ENCODE results near the gene KCNMA1. TPM values are rescaled to one million over a fixed set of nuclear protein-coding genes. Genes with fewer than 3 reads are reported as not detected.

KCNMA1 gene
- total RNA-seq, 1 donor from 2014 or later = 95.5 TPM

DNA sequence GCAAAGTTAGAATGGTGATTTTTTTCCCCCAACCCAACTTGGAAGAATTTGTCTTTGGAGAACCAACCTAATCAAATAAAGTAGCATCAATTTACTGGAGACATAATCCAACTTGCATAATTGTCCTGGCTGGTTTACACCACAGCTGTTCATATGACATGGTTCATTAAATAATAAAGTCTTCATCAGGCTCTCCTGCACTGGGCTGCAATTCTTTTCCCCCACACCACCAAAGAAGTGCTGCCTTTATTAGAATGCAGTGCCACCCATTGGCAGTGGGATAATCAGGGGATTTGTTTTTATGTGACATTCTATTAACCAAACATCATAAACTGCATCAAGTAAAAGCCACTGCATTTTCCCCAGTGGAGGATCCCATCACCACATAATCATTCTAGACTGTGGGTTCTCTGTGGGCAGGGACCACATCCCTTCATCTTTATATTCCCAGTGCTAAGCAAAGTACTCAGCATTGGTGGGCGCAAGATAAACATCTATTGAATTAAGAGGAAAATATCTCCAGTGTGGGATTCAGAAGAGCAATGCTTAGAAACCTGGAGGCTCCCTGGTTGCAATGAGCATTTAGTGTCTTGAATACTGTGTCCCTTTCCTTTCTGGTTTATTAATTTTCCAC, 322.0 kb downstream of the KCNMA1 start:
- no peak overlapping the region for H3K4me3 Mint-ChIP-seq (ENCODE audit: unreplicated experiment)
- H3K27me3 Mint-ChIP-seq (ENCODE audit: unreplicated experiment) = no peaks in the 10 kb centered on the region
- peaks cover 21% of the 10 kb centered on the region for H3K4me1 Mint-ChIP-seq (ENCODE audit: unreplicated experiment)
- no peaks in the 10 kb centered on the region for H3K9me3 Mint-ChIP-seq (ENCODE audit: unreplicated experiment)
- DNase-seq (ENCODE audit: extremely low spot score, unreplicated experiment) = no peak
- H3K36me3 Mint-ChIP-seq (ENCODE audit: unreplicated experiment) = peaks cover 4% of the 10 kb centered on the region
- TF ChIP-seq, protein P1, sequence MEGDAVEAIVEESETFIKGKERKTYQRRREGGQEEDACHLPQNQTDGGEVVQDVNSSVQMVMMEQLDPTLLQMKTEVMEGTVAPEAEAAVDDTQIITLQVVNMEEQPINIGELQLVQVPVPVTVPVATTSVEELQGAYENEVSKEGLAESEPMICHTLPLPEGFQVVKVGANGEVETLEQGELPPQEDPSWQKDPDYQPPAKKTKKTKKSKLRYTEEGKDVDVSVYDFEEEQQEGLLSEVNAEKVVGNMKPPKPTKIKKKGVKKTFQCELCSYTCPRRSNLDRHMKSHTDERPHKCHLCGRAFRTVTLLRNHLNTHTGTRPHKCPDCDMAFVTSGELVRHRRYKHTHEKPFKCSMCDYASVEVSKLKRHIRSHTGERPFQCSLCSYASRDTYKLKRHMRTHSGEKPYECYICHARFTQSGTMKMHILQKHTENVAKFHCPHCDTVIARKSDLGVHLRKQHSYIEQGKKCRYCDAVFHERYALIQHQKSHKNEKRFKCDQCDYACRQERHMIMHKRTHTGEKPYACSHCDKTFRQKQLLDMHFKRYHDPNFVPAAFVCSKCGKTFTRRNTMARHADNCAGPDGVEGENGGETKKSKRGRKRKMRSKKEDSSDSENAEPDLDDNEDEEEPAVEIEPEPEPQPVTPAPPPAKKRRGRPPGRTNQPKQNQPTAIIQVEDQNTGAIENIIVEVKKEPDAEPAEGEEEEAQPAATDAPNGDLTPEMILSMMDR (IDR thresholded peaks at IDR 0.05) = no peak
- H3K27ac Mint-ChIP-seq (ENCODE audit: unreplicated experiment) = no peak overlapping the region

DNA sequence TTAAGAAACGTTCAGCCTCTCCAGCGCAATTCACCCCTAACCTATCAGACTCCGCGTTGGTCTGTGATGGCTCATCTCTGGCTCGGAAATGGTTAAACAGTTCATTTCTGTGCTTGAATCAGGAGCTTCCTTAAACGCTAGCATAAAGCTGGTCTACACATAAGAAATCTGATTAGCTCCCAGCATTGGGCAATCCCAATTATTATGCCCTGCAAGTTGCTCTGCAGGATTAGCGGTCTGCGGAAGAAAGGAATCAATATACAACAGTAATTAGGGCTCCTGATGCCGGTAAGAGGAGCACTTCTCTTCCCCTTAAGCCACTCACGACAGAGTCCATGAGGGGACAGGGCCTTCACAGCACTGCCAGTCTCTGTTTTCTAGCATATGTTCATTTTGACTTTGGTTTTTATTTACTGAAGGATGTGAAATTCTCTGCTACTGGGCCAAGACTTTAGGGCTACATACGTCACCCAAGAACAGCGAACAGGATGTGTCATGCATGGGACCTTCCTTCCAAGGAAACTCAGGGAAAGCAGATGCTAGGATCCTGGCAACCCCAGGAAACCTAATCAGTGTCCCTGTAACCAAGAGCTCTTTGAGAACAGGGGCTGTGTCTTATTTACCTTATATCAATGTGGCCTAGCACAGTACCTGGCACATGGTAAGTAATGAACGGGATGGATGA, 324.4 kb downstream of the KCNMA1 start:
- peaks cover 4% of the 10 kb centered on the region for H3K36me3 Mint-ChIP-seq (ENCODE audit: unreplicated experiment)

DNA sequence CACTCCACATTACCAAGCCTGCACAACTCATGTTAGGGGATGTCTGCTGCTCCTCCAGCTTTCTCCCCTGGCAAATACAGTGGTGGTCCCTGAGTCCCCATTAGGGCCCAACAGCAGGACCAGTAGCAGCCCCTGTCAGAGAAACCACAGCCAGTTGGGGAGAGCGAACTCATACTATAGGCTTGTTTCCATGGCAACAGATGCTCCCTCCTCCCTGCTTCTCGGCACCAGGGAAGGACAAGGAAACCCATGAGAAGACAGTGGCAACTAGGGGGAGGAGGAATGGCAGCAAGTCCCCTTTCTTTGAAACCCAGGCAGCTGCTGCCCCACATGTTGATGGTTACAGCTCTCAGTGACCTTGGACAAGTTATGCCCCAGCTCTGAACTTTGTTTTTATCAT, 326.4 kb downstream of the KCNMA1 start:
- Mint-ChIP-seq H3K27ac (ENCODE audit: unreplicated experiment) (no peak overlapping the region), H3K36me3 (ENCODE audit: unreplicated experiment) (no peaks in the 10 kb centered on the region), H3K4me3 (ENCODE audit: unreplicated experiment) (no peak overlapping the region), H3K9me3 (ENCODE audit: unreplicated experiment) (no peaks in the 10 kb centered on the region), H3K4me1 (ENCODE audit: unreplicated experiment) (peaks cover 6% of the 10 kb centered on the region), H3K27me3 (ENCODE audit: unreplicated experiment) (no peaks in the 10 kb centered on the region)
- TF ChIP-seq, protein P1 (IDR thresholded peaks at IDR 0.05) = no peak
- DNase-seq (ENCODE audit: extremely low spot score, unreplicated experiment) = no peak

More for the DNA sequence above, 324.4 kb downstream of the KCNMA1 start:
- no peak overlapping the region for H3K4me3 Mint-ChIP-seq (ENCODE audit: unreplicated experiment)
- no peak overlapping the region for H3K27ac Mint-ChIP-seq (ENCODE audit: unreplicated experiment)
- no peaks in the 10 kb centered on the region for H3K27me3 Mint-ChIP-seq (ENCODE audit: unreplicated experiment)
- DNase-seq (ENCODE audit: extremely low spot score, unreplicated experiment) = no peak
- peaks cover 2% of the 10 kb centered on the region for H3K4me1 Mint-ChIP-seq (ENCODE audit: unreplicated experiment)
- no peaks in the 10 kb centered on the region for H3K9me3 Mint-ChIP-seq (ENCODE audit: unreplicated experiment)
- TF ChIP-seq, protein P1 (IDR thresholded peaks at IDR 0.05) = no peak

DNA sequence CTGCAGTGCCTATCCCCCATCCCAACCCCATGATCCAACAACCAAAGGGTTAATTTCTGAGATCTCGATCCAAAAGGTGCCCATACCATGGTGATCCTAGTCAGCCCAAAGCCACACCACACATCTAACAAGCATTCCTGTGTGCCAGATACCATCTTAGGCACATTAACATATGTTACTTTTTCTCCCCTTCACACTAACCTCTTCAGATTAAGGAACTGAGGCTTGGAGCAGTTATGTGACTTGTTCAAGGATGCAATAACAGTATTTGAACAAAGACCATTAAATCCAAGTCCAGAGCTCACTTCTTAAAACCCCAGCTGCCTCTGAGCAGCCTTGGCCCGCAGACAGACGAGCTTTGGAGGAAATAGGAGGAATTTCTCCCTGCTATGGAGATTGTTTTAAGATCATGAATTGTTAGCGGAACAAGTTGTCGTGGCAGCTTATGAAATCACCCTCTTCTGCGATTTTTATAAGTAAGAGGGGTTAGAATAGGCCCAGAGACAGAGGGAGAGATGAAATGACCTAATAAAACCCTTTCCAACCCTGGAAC, 327.2 kb downstream of the KCNMA1 start:
- TF ChIP-seq, protein P1 (IDR thresholded peaks at IDR 0.05) = no peak
- Mint-ChIP-seq H3K27me3 (ENCODE audit: unreplicated experiment) (no peaks in the 10 kb centered on the region), H3K9me3 (ENCODE audit: unreplicated experiment) (no peaks in the 10 kb centered on the region), H3K4me1 (ENCODE audit: unreplicated experiment) (peaks cover 10% of the 10 kb centered on the region), H3K4me3 (ENCODE audit: unreplicated experiment) (no peak overlapping the region), H3K36me3 (ENCODE audit: unreplicated experiment) (no peaks in the 10 kb centered on the region), H3K27ac (ENCODE audit: unreplicated experiment) (no peak overlapping the region)
- no peak for DNase-seq (ENCODE audit: extremely low spot score, unreplicated experiment)

DNA sequence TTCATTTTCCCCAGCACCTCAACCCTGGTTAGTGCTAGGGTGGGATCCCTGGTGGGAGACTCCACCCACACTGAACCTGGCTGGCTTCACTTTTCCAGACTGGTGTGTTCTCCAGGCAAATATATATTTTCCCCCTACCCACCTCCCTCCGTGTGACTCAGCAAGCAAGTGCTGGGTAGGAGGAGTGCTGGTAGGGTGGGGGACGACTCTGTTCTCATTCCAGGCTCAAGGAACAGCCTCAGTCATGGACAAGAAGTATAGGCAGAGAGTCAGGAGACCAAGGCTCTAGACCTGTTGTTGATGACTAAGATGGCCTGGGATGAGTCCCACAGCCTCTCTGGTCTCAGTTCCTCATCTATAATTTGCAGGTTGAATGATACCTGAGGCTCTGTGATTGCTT, 328.1 kb downstream of the KCNMA1 start:
- no peaks in the 10 kb centered on the region for H3K9me3 Mint-ChIP-seq (ENCODE audit: unreplicated experiment)
- peaks cover 12% of the 10 kb centered on the region for H3K4me1 Mint-ChIP-seq (ENCODE audit: unreplicated experiment)
- no peak overlapping the region for H3K27ac Mint-ChIP-seq (ENCODE audit: unreplicated experiment)
- DNase-seq (ENCODE audit: extremely low spot score, unreplicated experiment) = no peak
- H3K27me3 Mint-ChIP-seq (ENCODE audit: unreplicated experiment) = no peaks in the 10 kb centered on the region
- TF ChIP-seq, protein P1 (IDR thresholded peaks at IDR 0.05) = no peak
- no peaks in the 10 kb centered on the region for H3K36me3 Mint-ChIP-seq (ENCODE audit: unreplicated experiment)
- no peak overlapping the region for H3K4me3 Mint-ChIP-seq (ENCODE audit: unreplicated experiment)

Measured in osteocyte (in vitro differentiated cells).